SK-MEL-5 (cell line): ENCODE measurements around the gene GPR143. TPM values are rescaled to one million over a fixed set of nuclear protein-coding genes. Genes with fewer than 3 reads are reported as not detected.
A peak's percentile ranks its signal among the peaks of the same experiment; 100 is the strongest.
"Not testable (repeated sequence)": the region's sequence is repeated elsewhere in the genome, so short reads cannot be mapped to it uniquely, and the experiment has no call there.

Experiments used
- DNase-seq: peaks from one replicate; pipeline ENCODE4 v3.0.0-alpha.2; 2016; ENCODE audit warnings: low read depth, low spot score
- in situ Hi-C: cut with HindIII; loops from 2 replicates; pipeline ENCODE4 v1.10.0; 2016; ENCODE audit warnings: low sequenced_read_pairs, high pct_unique_total_duplicates, low pct_unique_long_range_greater_than_20kb
- polyA plus RNA-seq, 2 experiments: library from polyadenylated mRNA; depleted of rRNA; stranded (reverse); fragments of >200 nt; gene quantifications; 2 replicates each; pipeline ENCODE4 v1.2.3, GENCODE V29; 2015
- total RNA-seq: library from RNA; depleted of rRNA; stranded (reverse); fragments of >200 nt; shearing (Covaris generic); gene quantifications from 2 replicates; pipeline ENCODE4 v1.2.3, GENCODE V29; 2014; rRNA removed

Gene GPR143
- total RNA-seq = 207 and 215 TPM in 2 replicates
- polyA plus RNA-seq (2015; cell fraction: cytosol; rRNA removed) = 178 and 180 TPM in 2 replicates
- polyA plus RNA-seq (2015; cell fraction: nucleus; rRNA removed) = 101 and 137 TPM in 2 replicates

DNA sequence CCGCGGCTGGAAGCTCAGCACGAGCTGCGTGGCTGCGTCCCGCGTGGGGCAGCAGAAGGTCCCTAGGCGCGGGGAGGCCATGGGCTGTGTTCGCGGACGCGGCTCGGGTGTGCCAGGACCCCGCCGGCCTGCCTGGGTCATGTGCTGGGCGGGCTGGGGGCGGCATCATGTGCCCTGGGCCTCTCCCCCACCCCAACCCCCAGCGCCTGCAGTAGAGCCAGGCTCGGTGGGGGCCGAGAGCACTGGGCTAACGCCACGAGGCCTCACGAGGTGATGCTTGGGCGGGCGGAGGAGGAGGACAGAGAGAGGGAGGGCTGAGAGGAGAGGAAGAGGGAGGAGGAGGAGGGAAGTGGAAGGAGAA is at the start of gene GPR143:
Gene GPR143, minus strand, starts transcription at position 111 of the 361 bp plus-strand sequence. Its CDS starts 30 bp downstream, at position 81.
- in situ Hi-C loops = no loop called here
- DNase-seq = peak; percentile 86

DNA sequence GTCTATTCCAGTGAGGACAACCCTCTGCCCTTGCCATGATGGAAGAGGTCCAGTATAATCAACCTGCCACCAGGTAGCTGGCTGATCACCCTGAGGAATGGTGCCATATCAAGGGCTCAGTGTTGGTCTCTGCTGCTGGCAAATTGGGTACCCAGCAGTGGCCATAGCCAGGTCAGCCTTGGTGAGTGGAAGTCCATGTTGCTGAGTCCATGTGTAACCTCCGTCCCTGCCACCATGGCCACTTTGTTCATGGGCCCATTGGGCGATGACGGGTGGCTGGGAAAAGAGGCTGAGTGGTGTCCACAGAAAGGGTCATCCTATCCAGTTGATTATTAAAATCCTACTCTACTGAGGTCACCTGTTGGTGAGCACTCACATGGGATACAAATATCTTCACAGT is 45.4 kb upstream of the GPR143 start:
- DNase-seq, in situ Hi-C loops: not testable (repeated sequence)

DNA sequence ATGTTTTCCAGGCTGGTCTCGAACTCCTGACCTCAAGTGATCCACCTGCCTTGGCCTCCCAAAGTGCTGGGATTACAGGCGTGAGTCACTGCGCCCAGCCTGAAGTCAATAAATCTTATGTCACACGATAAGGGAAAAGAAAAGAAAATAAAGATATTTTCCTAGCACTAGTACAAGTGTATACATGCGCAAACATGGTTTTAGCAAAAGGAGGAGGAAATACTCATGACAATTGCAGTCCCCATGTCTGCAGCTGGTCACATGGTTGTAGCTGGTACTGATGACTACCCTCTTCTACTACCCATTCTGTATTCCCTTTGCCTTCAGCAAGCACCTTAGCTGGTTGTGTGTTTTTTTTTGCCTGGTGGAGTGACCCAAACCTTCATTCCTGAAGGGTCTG is 44.2 kb upstream of the GPR143 start:
- DNase-seq, in situ Hi-C loops: not testable (repeated sequence)

DNA sequence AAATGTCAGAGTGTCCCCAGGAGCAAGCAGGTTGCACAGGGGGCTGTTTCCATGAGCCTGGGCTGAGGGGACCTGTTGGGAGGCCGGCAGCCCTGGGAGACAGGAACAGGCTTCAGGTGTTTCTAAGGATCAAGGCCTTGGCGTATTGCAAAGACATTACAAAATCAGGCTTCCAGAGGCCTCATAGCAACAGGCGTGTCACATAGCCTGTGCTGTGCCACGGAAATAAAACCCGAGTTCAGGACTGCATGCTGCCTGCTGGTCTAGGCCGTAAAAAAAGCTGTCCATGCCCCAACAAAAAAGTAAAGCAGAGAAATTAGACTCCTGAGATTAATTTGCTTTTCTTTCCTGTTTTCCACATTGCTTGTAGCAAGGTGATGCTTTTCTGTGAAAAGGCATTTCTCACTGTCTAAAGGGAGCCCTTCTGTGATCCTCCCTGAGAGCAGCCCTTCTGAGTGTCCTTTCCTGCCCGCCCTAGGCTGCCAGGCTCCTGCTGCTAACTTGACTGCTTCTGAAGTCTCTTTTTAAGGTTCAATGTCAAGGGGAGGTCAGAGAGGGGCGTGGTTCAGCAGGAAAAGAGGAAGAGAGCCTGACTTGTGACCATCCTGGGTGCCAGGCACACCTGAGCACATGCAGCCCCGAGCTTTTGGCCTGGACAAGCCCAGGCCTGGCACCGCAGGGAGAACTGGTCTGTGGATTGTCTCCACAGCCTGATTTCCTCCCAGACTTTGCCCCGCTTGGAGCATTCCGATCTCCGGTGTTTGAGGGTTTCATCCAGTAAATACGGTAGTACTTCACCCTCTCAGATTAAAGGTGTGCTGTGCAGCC is 41.9 kb upstream of the GPR143 start:
- in situ Hi-C loops = no loop called here
- no peak for DNase-seq

DNA sequence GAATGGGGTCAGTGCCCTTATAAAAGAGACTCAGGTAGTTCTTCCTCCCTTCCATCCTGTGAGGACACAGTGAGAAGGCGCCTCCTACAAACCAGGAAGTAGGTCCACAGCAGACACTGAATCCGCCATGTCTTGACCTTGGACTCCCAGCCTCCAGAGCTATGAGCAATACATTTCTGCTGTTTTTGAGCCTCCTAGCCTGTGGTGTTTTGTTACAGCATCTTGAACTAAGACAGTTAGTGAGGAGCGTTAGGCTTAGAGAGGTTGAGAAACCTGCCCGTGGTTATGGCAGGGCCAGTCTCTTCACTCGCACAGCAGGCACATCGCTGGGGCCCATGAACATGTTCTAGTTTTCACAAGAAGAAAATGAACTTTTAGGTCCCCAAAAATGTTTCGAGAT is 40.3 kb upstream of the GPR143 start:
- no peak for DNase-seq
- in situ Hi-C loops = no loop called here

DNA sequence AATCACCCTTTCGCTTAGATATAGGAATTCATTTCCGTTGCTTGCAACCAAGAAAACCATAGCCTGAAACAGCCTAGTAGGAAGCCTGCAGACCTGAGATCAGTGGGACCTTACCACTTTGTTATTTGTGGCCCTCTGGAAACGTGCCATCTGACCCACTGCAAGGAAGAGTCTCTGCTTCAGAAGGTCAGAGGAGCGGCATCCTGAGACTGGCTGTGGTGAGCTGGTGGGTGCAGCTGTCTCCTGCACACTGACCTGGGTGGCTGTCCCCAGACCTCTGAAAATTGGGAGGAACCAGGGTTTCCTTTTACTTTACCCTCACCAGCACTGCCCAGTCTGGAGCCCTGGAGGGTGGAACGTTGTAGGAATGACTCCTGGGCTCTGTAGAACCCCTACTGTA is 38.8 kb upstream of the GPR143 start:
- in situ Hi-C loops = no loop called here
- no peak for DNase-seq

DNA sequence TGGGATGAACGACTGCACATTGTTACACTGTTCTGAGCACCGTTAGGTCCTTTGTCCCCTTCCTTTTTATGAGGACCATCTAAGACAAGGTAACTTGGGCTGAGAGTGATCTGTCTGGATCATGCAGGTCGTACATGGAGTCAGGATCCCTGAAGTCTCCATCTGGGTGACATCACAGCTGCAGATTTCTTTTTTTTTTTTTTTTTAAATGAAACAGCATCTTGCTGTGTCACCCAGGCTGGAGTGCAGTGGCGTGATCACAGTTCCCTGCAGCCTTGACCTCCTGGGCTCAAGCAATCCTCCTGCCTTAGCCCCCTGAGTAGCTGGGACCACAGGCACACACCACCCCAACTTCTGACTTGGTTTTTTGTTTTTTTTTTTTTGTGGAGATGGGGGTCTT is 37.1 kb upstream of the GPR143 start:
- no peak for DNase-seq
- in situ Hi-C loops = no loop called here

DNA sequence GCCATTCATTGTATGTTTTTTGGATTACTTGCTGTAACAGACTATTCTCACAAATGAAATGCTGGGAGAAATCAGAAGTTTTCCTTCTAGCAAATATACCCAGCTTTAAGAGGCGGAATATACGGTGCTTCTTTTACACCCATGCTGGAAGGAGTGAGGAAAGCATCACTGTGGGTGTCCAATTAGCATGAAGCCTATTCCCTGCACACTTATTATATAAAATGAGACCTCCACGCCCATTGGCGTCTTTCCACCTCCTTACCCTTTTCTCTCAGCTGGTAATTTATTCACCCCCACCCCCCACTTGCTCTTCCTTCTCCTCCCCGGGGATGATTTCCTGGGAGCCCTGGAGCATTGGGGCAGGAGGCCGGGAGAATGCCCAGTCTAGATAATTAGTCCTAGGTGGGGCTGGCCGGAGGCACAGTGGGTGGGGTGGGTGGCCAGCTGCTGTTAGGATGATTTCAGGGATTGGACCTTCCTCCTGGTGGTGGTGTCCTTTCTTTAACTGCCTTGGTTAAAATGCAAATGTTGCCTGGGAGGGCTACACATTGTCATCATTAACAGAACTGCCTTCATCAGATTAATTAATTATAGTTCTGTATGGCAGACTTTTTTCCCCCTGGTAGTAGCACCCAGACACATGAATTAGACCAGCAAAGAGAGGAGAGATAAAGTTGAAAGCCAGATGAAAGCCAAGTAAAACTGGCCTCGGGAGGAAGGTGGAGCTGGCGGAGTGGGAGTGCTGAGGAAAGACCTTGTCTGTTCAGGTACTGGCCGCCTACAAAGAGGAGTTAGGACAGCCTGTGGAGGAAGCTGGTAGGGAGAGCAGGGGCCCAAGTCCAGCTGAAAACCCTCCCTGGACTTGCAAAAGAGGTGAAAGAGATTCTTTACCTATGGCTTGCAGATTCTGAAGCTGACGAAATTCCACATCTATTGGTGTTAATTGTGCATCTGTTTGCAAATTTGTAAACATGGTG is 32.0 kb upstream of the GPR143 start:
- in situ Hi-C loops = no loop called here
- no peak for DNase-seq

DNA sequence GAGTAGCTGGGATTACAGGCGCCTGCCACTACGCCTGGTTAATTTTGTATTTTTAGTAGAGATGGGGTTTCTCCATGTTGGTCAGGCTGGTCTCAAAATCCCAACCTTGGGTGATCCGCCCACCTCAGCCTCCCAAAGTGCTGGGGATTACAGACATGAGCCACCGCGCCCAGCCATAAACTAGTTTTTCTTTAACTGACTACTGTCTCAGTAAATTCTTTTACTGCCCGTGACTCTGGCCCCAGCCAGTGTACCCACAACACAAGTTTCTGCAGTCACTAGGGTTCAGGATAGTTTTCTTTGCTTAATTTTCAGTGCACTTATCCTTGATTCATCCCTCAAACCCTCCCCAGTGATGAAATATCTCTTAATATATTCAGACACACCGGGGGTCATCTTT is 28.8 kb upstream of the GPR143 start:
- in situ Hi-C loops = no loop called here

DNA sequence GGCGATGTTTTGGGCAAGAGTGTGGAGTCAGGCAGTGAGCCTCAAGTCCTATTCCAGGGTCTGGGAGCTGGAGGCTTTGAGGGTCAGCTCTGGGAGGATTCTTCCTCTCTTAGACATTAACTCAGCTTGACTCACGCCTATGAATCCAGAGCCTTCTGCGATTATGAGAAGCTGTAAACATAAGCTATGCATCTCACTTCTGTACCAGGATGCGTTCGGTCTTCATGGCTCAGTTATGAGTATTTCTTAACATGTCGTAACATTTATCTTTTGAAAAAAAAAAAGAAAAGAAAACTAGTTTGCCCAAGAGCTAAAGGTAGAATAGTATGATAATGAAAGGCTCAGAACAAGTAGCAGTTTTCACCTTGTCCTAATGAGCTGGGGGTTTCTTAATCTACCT is 25.2 kb upstream of the GPR143 start:
- no peak for DNase-seq
- in situ Hi-C loops = no loop called here

More for the DNA sequence above, 28.8 kb upstream of the GPR143 start:
- no peak for DNase-seq

DNA sequence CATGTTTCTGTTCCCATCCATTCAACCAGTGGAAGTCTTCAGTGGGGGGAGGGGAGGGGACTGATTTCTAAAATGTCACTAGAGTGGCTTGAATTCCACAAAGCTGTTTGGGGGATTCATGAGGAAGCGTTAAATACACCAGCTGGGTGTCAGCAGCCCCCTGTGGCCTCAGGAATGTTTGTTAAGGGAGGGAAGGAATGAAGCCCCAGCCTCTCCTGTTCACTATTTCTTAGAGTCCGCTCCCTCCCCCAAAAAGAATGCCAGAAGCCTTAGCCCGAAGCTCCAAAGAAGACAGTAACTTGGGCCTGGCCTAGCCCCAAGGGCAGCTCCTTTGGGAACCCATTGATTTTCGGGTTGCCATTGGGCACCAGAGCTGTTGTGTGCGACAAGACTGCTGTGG is 23.9 kb upstream of the GPR143 start:
- in situ Hi-C loops = no loop called here
- DNase-seq = no peak

DNA sequence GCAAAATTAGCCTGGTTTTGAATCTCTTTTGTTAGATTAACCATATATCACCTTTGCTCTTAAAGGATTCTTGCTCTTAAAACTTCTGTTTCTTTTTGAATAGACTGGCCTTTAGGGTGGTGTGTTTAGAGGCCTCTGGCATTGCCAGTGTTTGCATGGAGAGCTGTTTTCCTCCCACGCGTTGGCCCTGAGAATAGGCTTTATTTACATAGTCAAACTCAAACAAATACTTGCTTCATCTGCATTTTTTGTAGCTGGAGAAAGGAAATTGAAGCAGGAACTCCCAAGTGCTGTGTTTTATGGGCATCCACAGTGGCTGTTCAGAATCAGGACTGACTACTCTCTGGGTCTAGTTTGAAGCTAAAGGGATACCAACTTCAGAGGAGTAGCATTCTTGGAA is 23.3 kb upstream of the GPR143 start:
- no peak for DNase-seq

DNA sequence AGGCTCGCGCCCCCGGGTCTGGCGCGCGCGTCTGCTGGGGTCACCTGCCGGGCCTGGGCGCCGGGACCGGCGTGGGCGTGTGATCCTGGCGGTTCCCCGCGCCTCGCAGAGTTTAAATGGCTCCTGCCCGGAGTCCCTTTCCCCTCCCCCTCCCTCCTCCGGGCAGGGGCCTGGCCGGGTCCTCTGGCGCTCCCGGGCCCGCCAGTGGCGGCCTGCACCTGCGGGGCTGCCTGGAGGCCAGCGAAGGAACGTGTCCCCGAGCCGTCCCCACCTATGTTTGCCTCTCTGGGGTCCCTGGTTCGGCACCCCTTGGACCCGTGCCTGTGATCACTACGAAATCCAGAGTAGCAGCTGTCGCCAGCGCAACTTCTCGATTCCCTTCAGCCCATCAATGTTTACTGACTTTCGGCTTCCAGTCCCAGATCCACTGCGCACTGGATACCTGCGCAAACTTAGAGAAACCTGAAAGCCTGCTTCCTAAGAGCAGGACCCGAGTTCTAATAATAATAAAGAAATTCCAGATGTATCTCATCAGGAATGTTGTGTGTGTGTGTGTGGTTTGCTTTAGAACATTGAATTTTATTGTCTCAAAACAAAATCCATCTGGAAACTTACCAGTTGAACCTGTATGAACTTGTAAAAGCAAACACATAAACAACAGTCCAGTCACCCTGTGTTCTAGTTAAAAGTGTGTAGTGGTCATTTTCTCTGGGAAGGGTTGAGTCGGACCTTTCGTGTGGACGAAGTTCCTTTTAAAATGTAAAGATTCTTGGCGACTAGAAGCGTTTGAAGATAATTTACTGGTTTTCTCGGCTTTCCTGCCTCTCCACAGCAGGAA is 21.4 kb upstream of the GPR143 start:
- in situ Hi-C loops = no loop called here
- no peak for DNase-seq

More for the DNA sequence above, 23.3 kb upstream of the GPR143 start:
- in situ Hi-C loops = no loop called here

DNA sequence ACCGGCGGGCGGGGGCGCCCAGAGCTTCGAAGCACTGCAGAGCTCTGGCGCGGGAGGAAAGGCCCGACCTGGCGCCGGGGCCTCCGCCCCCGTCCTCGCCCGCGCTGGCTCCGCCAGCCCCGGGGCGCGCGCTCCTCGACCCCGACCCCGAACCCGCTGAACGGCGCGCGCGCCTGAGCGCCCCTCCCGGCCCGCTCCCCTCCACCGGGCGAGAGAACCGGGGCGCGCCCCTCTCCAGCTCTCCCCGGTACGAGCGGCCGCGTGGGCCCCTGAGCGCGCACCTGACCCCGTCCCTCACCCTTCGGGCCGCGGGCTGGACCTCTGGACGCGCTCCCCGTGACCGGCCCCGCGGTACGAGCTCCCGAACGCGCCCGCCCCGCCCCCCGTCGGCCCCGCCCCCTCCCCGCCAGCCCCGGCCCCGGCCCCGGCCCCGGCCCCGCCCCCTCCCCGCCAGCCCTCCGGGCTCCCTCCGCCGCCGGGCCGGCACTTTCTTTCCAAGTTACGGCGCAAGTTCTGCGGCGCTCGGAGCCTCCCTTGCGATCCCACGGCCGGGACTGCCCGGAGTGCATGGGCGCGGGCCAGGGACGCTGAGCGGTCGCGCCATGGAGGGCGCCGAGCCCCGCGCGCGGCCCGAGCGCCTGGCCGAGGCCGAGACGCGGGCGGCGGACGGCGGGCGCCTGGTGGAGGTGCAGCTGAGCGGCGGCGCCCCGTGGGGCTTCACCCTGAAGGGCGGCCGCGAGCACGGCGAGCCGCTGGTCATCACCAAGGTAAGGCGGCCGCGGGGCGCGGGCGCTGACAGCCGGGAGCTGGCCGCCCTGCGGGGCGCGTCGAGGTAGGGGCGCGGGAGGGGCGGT is 20.5 kb upstream of the GPR143 start, which contains the start of gene SHROOM2:
Gene SHROOM2, plus strand, starts transcription at position 486 of the 854 bp plus-strand sequence. Its CDS starts 117 bp downstream, at position 603.
- no peak for DNase-seq
- in situ Hi-C loops = no loop called here

DNA sequence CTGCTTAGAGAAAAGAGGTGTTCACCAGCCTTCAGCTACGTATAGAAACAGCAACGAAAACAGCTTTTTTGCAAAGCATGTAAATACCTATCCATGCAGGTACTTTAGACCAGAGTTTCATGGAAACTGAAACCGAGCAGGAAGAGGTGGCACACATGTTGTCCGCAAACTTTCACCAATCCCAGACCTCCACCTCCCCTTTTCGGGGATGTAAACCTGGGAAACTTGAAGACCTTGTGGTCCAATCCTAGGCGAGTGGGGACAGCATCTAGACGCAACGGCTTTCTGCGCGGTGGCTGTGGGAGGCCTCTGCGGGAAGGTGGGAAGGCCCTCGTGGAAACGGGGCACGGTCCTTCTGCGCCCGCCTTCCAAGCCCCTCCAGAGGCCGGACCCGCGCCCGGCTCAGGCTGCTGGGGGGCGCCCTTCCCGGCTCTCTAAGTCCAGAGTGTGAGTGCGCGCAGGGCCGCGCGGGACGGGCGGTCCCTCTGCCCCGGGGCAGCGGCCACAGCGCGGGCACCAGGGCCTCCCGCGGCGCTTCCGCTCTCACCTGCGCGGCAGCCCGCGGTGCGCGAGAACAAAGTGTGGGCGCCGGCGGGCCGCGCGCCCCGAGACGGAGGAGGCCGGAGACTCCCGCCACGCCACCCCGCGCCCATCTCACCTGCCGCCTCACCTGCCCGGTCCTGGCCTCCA is 19.8 kb upstream of the GPR143 start:
- in situ Hi-C loops = no loop called here
- DNase-seq = no peak

DNA sequence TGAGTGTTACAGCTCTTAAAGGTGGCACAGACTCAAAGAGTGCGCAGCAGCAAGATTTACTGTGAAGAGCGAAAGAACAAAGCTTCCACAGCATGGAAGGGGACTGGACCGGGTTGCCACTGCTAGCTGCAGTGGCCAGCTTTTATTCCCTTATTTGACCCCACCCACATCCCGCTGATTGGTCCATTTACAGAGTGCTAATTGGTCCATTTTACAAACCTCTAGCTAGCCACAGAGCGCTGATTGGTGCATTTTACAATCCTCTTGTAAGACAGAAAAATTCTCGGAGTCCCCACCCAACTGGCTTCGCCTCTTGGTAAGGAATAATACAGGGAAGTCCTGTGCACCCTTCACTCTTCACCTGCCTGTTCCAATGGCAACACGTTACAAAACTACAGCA is 18.7 kb upstream of the GPR143 start:
- no peak for DNase-seq
- in situ Hi-C loops = no loop called here
